ENCODE results near the gene FHOD3. TPM values are rescaled to one million over a fixed set of nuclear protein-coding genes. Genes with fewer than 3 reads are reported as not detected.

Gene FHOD3
- total RNA-seq, 1 experiment from 2014 or later: 22.7 TPM

DNA sequence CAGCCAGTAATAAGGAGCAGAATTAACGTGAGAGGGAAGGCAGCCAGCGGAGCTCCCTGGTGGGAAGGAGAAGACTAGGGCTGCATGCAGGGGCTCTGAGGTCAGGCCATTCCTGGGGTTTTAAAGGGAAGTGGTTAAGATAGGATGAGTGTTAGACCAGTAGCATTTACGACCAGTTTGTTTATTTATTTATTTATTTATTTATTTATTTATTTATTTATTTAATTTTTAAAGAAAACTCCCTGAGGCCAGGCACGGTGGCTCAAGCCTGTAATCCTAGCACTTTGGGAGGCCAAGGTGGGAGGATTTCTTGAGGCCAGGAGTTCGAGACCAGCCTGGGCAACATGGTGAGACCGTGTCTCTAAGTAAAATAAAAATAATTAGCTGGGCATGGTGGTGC is 152.8 kb downstream of the FHOD3 start:
- Histone ChIP-seq H3K4me3 (ENCODE audit: low read depth in 2 of 2, low read length in 2 of 2) (no peak overlapping the region), H3K9me3 (ENCODE audit: control insufficient read depth, insufficient read depth, low read depth, low read length) (no peaks in the 10 kb centered on the region), H3K27ac (ENCODE audit: low read length) (no peak overlapping the region), H3K27me3 (ENCODE audit: control insufficient read depth, insufficient read depth, low read length) (no peaks in the 10 kb centered on the region), H3K4me1 (ENCODE audit: control insufficient read depth, insufficient read depth, low read length) (no peaks in the 10 kb centered on the region), H3K36me3 (ENCODE audit: control insufficient read depth, insufficient read depth, low read length) (no peaks in the 10 kb centered on the region)
- intact Hi-C loops (cut with micrococcal nuclease; ENCODE audit: unreplicated experiment) (no loop called here), in situ Hi-C loops (cut with HindIII; ENCODE audit: low pct_unique_long_range_greater_than_20kb, low sequenced_read_pairs) (no loop called here)
- DNase-seq (ENCODE audit: low read depth, low spot score): no peak
- no TSS peak for BruUV-seq (replicated peaks)
- ATAC-seq: no peak
- CTCF ChIA-PET: interaction anchor here (0.6 kb wide), 1 partner anchor 872 kb away, joined by 3 read pairs; no protein-coding TSS in a partner anchor
- TF ChIP-seq POLR2AphosphoS5 (IDR thresholded peaks at IDR 0.05; ENCODE audit: low read depth, low read length): no peak
- no peak for TF ChIP-seq TCF7L2 (IDR thresholded peaks at IDR 0.05; ENCODE audit: low read depth, low read length)
- no peak for TF ChIP-seq SIN3A (IDR thresholded peaks at IDR 0.05; ENCODE audit: borderline replicate concordance, insufficient read depth, low read depth, low read length)
- TF ChIP-seq, protein P1, sequence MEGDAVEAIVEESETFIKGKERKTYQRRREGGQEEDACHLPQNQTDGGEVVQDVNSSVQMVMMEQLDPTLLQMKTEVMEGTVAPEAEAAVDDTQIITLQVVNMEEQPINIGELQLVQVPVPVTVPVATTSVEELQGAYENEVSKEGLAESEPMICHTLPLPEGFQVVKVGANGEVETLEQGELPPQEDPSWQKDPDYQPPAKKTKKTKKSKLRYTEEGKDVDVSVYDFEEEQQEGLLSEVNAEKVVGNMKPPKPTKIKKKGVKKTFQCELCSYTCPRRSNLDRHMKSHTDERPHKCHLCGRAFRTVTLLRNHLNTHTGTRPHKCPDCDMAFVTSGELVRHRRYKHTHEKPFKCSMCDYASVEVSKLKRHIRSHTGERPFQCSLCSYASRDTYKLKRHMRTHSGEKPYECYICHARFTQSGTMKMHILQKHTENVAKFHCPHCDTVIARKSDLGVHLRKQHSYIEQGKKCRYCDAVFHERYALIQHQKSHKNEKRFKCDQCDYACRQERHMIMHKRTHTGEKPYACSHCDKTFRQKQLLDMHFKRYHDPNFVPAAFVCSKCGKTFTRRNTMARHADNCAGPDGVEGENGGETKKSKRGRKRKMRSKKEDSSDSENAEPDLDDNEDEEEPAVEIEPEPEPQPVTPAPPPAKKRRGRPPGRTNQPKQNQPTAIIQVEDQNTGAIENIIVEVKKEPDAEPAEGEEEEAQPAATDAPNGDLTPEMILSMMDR (IDR thresholded peaks at IDR 0.05): no peak
- TF ChIP-seq, protein P2, sequence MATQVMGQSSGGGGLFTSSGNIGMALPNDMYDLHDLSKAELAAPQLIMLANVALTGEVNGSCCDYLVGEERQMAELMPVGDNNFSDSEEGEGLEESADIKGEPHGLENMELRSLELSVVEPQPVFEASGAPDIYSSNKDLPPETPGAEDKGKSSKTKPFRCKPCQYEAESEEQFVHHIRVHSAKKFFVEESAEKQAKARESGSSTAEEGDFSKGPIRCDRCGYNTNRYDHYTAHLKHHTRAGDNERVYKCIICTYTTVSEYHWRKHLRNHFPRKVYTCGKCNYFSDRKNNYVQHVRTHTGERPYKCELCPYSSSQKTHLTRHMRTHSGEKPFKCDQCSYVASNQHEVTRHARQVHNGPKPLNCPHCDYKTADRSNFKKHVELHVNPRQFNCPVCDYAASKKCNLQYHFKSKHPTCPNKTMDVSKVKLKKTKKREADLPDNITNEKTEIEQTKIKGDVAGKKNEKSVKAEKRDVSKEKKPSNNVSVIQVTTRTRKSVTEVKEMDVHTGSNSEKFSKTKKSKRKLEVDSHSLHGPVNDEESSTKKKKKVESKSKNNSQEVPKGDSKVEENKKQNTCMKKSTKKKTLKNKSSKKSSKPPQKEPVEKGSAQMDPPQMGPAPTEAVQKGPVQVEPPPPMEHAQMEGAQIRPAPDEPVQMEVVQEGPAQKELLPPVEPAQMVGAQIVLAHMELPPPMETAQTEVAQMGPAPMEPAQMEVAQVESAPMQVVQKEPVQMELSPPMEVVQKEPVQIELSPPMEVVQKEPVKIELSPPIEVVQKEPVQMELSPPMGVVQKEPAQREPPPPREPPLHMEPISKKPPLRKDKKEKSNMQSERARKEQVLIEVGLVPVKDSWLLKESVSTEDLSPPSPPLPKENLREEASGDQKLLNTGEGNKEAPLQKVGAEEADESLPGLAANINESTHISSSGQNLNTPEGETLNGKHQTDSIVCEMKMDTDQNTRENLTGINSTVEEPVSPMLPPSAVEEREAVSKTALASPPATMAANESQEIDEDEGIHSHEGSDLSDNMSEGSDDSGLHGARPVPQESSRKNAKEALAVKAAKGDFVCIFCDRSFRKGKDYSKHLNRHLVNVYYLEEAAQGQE (IDR thresholded peaks at IDR 0.05; ENCODE audit: insufficient read depth in 1 of 2, low read depth in 2 of 2, low read length in 1 of 2): no peak
- POLR2A ChIA-PET: interaction anchor here (0.6 kb wide), 1 partner anchor 14 kb away, joined by 3 read pairs; no protein-coding TSS in a partner anchor

DNA sequence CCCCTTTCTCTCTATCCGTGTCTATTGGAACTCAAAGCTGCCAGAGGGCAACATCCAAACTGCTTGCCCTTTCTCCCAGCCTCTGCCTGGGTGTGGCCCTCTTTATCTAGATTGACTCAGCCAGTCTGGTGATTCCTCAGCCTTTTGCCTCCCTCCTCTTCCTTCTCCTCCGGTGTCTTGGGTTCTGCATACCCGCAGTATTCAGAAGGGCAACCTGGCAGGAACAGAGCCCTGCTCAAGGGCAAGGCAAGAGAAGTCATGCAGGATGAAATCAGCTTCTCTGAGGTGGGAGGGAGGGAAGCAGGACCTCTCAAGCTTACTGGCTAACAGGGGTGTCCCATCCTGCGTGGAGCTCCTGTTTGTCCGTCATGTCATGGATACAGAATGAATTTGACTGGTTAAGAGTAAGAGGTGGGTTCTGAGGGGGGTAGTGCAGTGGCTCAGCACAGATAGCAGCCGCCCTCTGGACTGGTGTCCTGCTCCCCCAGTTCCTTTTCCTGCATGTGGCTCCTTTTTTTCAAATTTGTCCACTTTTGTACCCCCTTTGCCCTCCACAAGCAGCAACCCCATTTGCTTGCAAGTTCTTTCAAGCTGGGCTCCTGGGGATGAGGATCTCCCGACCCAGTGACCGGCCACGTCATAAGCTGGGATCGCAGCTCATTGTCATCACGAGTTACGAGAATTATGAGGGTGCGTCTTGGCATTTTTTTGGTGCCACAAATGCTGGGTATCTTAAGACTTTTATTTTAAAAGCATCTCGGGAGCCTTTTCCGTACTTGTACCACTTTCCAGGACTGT is 154.1 kb downstream of the FHOD3 start:
- Histone ChIP-seq H3K4me3 (ENCODE audit: low read depth in 2 of 2, low read length in 2 of 2) (no peak overlapping the region), H3K36me3 (ENCODE audit: control insufficient read depth, insufficient read depth, low read length) (no peaks in the 10 kb centered on the region), H3K4me1 (ENCODE audit: control insufficient read depth, insufficient read depth, low read length) (no peaks in the 10 kb centered on the region), H3K9me3 (ENCODE audit: control insufficient read depth, insufficient read depth, low read depth, low read length) (no peaks in the 10 kb centered on the region), H3K27me3 (ENCODE audit: control insufficient read depth, insufficient read depth, low read length) (no peaks in the 10 kb centered on the region), H3K27ac (ENCODE audit: low read length) (no peak overlapping the region)
- no peak for DNase-seq (ENCODE audit: low read depth, low spot score)
- in situ Hi-C loops (cut with HindIII; ENCODE audit: low pct_unique_long_range_greater_than_20kb, low sequenced_read_pairs): no loop called here
- TF ChIP-seq, protein P1 (IDR thresholded peaks at IDR 0.05): no peak
- TF ChIP-seq TCF7L2 (IDR thresholded peaks at IDR 0.05; ENCODE audit: low read depth, low read length) (no peak), POLR2AphosphoS5 (IDR thresholded peaks at IDR 0.05; ENCODE audit: low read depth, low read length) (no peak), SIN3A (IDR thresholded peaks at IDR 0.05; ENCODE audit: borderline replicate concordance, insufficient read depth, low read depth, low read length) (no peak)
- TF ChIP-seq, protein P2 (IDR thresholded peaks at IDR 0.05; ENCODE audit: insufficient read depth in 1 of 2, low read depth in 2 of 2, low read length in 1 of 2): no peak
- POLR2A ChIA-PET: no interaction called here
- no peak for ATAC-seq
- BruUV-seq (replicated peaks): no TSS peak
- CTCF ChIA-PET: no interaction called here
- intact Hi-C loops (cut with micrococcal nuclease; ENCODE audit: unreplicated experiment): no loop called here

All from Panc1 (cell line).